Measurements from ENCODE around the gene RO60.

The RO60 gene

DNA sequence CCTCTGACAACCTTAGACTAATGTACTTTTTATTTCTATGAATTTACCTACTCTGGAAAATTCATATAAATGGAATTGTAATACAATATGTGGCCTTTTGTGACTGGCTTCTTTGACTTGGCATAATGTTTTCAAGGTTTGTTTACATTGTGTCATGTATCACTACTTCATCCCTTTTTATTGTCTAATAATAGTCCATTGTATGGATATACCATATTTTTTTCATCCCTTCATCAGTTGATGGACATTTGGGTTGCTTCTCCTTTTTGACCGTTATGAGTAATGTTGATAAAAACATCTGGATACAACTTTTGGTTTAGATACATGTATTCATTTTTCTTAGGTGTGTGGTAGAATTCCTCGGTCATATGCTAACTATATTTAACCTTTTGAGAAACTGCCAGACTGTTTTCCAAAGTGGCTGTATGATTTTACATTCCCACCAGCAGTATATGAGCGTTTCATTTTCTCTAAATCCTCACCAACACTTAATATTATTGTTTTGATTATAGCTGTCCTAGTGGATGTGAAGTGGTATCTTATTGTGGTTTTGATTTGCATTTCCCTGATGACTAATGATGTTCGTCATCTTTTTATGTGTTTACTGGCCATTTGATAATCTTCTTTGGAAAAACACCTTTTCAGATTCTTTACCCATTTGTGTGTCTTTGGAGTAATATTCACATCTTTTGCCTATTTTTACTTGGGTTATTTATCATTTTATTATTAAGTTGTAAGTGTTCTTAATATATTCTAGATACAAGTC, 3.5 kb downstream of the RO60 start:
- DNase-seq, result no peak

GRCh38 chr1:193065954-193066353, 6.5 kb downstream of the RO60 start:
- DNase-seq, result no peak

GRCh38 chr1:193066606-193067005, 7.2 kb downstream of the RO60 start:
- no peak for DNase-seq

DNA sequence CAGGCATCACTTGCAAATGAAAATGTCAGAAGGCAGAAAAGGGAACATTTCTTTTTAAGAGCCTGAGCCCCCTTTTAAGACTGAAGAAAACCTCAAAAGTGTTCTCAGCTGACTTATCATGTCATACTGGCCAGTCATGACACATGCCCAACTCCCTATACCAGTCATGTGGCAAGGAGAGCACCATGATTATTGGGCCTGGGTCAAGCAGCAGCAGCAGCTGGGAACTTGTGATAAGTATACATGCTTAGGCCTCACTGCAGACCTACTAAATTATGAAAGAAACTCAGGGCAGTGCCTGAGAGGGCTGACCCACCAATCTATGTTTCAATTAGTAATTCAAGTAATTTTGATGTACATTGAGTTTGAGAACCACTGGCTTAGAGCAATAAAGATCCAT, 8.6 kb downstream of the RO60 start:
- DNase-seq, result no peak

- no peak for DNase-seq
Observed at GRCh38 chr1:193069748-193070385, 10.5 kb downstream of the RO60 start.

- DNase-seq, result no peak
Observed at GRCh38 chr1:193070386-193070753, 11.0 kb downstream of the RO60 start.

GRCh38 chr1:193070942-193071341, 11.5 kb downstream of the RO60 start:
- DNase-seq, result no peak

DNA sequence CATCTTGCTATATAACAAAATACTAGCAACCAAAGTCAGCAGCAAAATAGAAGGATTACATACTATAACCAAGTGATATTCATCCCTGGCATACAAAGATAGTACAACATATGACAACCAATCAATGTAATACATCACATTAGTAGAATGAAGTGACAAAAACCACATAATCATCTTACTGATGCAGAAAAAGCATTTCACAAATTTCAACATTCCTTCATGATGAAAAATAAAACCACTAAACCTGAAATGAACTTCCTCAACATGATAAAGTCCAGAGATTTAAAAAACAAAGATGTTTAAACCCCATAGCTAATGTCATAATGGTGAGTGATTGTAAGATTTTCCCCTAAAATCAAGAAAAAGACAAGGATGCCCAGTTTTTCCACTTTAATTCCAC, 18.6 kb downstream of the RO60 start:
- no peak for DNase-seq

- no peak for DNase-seq
Observed at GRCh38 chr1:193079187-193079586, 19.8 kb downstream of the RO60 start.

GRCh38 chr1:193083365-193084088, 24.1 kb downstream of the RO60 start:
- DNase-seq, result no peak

DNA sequence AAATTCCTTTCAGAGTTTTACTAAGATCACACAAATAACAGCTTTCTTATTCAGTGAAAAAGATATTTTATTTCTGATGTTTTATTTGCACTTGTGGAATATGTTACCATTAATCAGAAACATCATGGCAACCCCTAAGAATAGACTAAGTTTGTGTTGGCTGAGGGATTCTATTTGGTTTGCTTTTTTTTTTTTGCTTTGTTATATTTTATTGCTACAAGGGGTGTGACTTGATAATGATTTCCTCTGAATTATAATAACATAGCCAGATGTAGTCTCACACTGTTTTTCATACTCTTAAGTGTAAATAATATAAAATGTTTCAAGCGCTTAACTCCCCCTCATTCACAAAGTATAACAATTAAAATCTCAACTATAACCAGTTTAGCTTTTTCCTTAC, 25.9 kb downstream of the RO60 start:
- no peak for DNase-seq

GRCh38 chr1:193086342-193086741, 26.9 kb downstream of the RO60 start:
- DNase-seq, result no peak

GRCh38 chr1:193087893-193088292, 28.5 kb downstream of the RO60 start:
- DNase-seq, result no peak

DNA sequence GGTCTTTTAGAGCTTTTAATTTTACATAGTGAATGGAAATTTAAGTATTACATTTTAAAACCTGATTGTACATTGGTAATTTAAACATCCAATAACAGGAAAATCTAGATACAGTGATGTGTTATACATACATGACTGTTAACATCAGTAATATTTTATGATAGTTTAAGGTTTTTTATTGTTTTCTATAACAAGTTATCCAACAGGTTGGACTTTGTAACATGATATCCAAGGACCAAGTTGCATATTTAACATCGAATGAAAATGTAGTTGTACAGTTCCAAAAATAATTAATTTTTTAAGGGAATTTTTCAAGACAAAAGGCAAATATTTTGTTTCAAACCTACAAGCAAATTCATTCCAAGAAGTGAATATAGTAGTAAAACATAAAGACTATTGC, 31.5 kb downstream of the RO60 start:
- no peak for DNase-seq

- no peak for DNase-seq
Observed at GRCh38 chr1:193094112-193094511, 34.7 kb downstream of the RO60 start.

- DNase-seq, result no peak
Observed at GRCh38 chr1:193102662-193103061, 43.2 kb downstream of the RO60 start.

DNA sequence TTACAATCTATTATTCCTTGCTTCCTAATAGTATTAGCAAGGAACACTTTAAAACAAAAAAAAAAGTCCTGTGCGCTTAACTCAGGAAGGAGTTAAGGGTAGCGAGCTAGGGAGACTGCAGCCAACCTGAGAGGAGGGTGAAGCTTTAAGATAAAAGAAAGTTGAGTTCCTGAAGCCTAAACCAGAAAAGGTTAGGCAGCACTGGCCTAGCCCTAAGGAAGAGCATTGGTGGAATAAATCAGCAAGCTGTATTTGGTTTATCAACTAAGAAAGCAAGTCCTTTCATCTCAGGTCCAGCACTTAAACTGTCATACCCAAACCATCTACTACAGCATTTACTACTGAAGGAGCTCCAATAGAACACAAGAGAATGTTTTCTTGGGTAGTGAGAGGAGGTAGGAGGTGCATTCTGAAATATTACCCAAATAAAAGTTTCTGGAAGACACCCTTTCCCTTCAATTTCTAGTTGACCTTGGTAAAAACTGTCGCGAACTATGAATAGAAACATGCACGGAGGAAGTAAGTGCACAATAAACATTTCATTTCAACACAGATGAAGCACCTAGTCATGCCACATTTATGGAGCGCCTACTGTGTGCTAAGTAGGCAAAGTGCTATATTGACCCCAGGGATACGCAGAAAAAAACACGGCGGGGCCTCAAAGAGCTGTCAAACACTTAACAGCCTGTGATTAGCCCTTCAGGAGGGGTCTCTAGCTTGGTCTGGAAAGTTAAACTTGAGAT, 44.5 kb downstream of the RO60 start:
- DNase-seq, result no peak

- peak; percentile 46 for DNase-seq
Observed at GRCh38 chr1:193104502-193104906, 45.1 kb downstream of the RO60 start.

DNA sequence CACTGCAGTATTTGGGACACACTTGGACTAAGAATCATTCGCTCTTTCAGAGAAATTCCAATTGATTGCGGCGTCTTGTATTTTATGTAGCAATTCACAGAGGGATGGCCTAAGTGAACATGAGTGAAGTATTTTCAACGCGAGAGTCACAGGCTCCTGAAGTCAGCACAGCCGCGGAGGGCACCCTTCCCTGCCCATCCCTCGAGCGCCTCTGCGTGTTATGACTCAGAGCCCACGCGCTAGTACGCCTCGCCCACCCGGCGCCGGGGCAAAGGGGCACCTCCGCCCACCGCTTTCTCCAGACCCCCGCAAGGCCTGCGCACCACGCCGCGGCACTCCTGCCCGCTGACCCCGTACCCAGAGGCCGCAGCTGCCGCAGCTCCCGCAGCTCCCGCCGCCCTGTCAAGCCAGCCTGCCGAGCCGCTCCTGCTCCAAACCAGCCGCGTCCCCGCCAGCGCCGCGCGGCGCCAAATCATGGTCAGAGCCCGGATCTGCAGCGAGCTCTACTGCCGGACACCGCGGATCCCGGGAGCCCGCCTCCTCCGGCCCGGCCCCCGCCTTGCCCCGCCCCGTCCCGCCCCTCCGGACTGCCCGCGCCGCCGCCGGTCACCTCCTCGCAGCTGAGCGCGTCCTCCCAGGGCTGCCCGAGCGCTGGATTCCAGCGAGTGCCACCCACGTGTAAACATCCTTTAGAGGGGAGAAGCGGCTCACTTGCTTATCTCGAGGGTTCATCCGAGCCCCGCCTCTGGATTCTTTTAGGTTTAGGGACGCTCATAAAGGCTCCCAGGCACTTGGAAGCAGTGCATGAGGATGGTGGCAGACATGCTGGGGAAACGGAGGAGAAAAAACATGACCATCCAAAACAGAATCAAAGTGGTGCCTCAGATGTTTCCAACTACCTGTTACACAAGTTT, 45.8 kb downstream of the RO60 start, which contains the start of gene GLRX2:
Gene GLRX2, minus strand, starts transcription at position 508 of the 914 bp plus-strand sequence. Its CDS starts 32 bp downstream, at position 476.
- DNase-seq, result peak; percentile 76

- DNase-seq, result no peak
Observed at GRCh38 chr1:193105821-193106177, 46.4 kb downstream of the RO60 start.

DNA sequence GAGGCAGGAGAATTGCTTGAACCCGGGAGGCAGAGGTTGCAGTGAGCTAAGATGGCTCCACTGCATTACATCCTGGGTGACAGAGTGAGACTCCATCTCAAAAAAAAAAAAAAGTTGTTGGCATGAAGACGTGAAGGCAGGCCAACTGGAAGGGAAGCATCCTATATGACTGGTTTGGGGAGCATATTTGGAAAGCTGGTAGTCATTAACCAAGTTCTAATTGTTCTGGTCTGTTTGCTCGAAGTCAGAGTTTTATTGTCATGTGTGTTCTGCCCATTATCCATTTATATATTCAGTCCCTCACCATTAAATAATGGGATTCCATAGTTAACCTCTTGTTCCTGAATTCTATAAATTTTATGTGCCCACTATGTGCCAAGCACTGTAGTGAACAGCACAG, 49.1 kb downstream of the RO60 start:
- DNase-seq, result no peak

All from NCI-H345 (cell line).